Hepatocyte (in vitro differentiated cells): ENCODE measurements around the gene PSD.

ENCODE experiments used
- CTCF ChIP-seq: fragments of 200-600 bp; sonication (generic); IDR thresholded peaks from 2 replicates; pipeline ENCODE4 v1.5.1; 2016; ENCODE audit warnings: antibody characterized with exemption, mild to moderate bottlenecking; ENCODE audit not compliant: poor library complexity
- EZH2phosphoT487 ChIP-seq: fragments of 200-600 bp; sonication (generic); IDR thresholded peaks from one replicate; pipeline ENCODE4 v1.6.1; 2018; ENCODE audit warnings: antibody characterized with exemption, mild to moderate bottlenecking, low read depth, moderate library complexity; ENCODE audit not compliant: unreplicated experiment, severe bottlenecking

- TF ChIP-seq CTCF (no peak), EZH2phosphoT487 (no peak)
Measured at GRCh38 chr10:102423372-102423968, 4.9 kb upstream of the PSD start.
